ENCODE results near the gene UBE2Q2.
"Not testable (repeated sequence)": the region's sequence is repeated elsewhere in the genome, so short reads cannot be mapped to it uniquely, and the experiment has no call there.

UBE2Q2 gene

GRCh38 chr15:75823860-75824613 is 19.2 kb upstream of the UBE2Q2 start:
- no peak for DNase-seq (ENCODE audit: low spot score)

- DNase-seq (ENCODE audit: low spot score), result no peak
Measured at GRCh38 chr15:75827691-75828090, 15.6 kb upstream of the UBE2Q2 start.

- DNase-seq (ENCODE audit: low spot score), result no peak
Measured at GRCh38 chr15:75828429-75828828, 14.8 kb upstream of the UBE2Q2 start.

- DNase-seq (ENCODE audit: low spot score), result no peak
Measured at GRCh38 chr15:75830910-75831805, 12.1 kb upstream of the UBE2Q2 start.

GRCh38 chr15:75831806-75832102 is 11.5 kb upstream of the UBE2Q2 start:
- no peak for DNase-seq (ENCODE audit: low spot score)

GRCh38 chr15:75832114-75832513 is 11.1 kb upstream of the UBE2Q2 start:
- DNase-seq (ENCODE audit: low spot score), result no peak

GRCh38 chr15:75834021-75834420 is 9.2 kb upstream of the UBE2Q2 start:
- DNase-seq (ENCODE audit: low spot score), result no peak

GRCh38 chr15:75835990-75836958 is 7.0 kb upstream of the UBE2Q2 start:
- no peak for DNase-seq (ENCODE audit: low spot score)

GRCh38 chr15:75836959-75837334 is 6.3 kb upstream of the UBE2Q2 start:
- no peak for DNase-seq (ENCODE audit: low spot score)

GRCh38 chr15:75840659-75841058 is 2.6 kb upstream of the UBE2Q2 start:
- DNase-seq (ENCODE audit: low spot score), result no peak

GRCh38 chr15:75841626-75842025 is 1.6 kb upstream of the UBE2Q2 start:
- DNase-seq (ENCODE audit: low spot score), result no peak

GRCh38 chr15:75843678-75844581 is 683 bp downstream of the UBE2Q2 start:
- peak; percentile 74 for DNase-seq (ENCODE audit: low spot score)

- no peak for DNase-seq (ENCODE audit: low spot score)
Measured at GRCh38 chr15:75844629-75845335, 1.5 kb downstream of the UBE2Q2 start.

- DNase-seq (ENCODE audit: low spot score), result no peak
Measured at GRCh38 chr15:75849167-75849566, 5.9 kb downstream of the UBE2Q2 start.

- no peak for DNase-seq (ENCODE audit: low spot score)
Measured at GRCh38 chr15:75850708-75851107, 7.5 kb downstream of the UBE2Q2 start.

- not testable (repeated sequence) for DNase-seq (ENCODE audit: low spot score)
Measured at GRCh38 chr15:75851566-75851965, 8.3 kb downstream of the UBE2Q2 start.

GRCh38 chr15:75857886-75858285 is 14.6 kb downstream of the UBE2Q2 start:
- DNase-seq (ENCODE audit: low spot score), result no peak

- DNase-seq (ENCODE audit: low spot score), result no peak
Measured at GRCh38 chr15:75861750-75862402, 18.6 kb downstream of the UBE2Q2 start.

GRCh38 chr15:75862796-75863195 is 19.5 kb downstream of the UBE2Q2 start:
- no peak for DNase-seq (ENCODE audit: low spot score)

Data from HuH-7.5 (cell line).